GM20431 (cell line): ENCODE data around the gene AKR1B15.
"Not testable (repeated sequence)": the region's sequence is repeated elsewhere in the genome, so short reads cannot be mapped to it uniquely, and the experiment has no call there.

Experiments
- in situ Hi-C: fragments of 300-500 bp; cut with MseI, MboI; formaldehyde crosslinking; loops from one replicate; pipeline ENCODE4 v1.15.0; 2020; ENCODE audit warnings: low sequenced_read_pairs; ENCODE audit not compliant: unreplicated experiment

Gene AKR1B15

DNA sequence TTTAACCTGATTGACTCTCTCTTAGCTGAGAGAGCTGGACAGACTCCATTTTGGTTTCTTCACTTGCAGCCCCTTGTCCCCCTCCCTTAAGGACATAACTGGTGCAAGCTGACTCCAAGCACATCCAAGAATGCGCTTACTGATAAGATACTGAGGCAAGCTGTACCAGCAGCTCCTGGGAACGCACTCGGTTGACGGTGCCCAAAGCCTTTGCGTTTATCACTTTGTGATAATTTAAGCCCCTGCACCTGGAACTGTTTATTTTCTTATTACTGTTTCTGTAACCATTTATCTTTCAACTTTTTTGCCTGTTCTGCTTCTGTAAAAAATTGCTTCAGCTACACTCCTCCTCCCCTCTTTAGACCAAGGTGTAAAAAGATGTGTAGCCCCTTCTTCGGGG is 8.5 kb downstream of the AKR1B15 start:
- in situ Hi-C loops, result no loop called here

DNA sequence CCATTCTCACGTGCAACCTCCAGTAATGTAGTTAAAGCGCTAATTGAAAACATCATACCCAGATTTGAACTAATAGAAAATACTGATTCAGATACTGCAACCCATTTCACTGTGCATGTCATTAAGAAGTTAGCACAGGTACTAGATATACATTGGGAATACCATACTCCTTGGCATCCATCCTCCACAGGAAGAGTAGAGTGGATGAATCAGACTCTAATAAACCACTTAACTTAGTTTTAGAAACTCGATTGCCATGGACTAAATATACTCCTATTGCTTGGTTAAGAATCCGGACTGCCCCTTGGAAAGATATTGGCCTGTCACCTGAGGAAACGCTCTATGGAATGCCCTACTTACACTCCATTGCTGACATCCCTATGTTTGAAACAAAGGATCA is 9.5 kb downstream of the AKR1B15 start:
- in situ Hi-C loops, result no loop called here

DNA sequence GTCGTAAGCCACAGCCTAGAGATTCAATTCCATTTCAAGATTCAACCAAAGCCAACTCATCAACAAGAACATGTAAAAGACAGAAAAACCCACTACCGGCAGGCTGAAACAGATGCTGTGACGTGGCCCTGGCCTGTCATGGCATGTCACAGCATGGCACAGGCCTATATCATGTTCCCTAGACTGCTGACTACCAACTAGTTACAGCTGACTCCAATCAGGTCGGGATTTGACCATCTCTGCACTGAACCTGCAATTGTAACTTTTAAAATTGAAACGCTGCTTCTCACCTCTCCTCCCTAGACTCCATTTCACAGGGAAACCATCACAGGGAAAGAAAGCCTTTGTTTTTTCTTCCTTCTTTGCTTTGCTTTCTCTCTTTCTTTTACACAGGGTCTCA is 12.7 kb downstream of the AKR1B15 start:
- in situ Hi-C loops, result not testable (repeated sequence)

DNA sequence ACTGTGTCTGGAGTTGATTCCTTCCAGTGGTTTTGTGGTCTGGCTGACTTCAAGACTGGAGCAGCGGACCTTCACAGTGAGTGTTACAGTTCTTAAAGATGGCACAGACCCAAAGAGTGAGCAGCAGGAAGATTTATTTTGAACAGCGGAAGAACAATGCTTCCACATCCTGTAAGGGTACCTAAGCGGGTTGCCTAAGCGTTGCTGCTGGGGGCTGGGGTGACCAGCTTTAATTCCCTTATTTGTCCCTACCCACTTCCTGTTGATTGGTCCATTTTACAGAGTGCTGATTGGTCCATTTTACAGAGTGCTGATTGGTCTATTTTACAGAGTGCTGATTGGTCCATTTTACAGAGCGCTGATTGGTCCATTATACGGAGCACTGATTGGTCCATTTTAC is 13.2 kb downstream of the AKR1B15 start:
- in situ Hi-C loops, result no loop called here

DNA sequence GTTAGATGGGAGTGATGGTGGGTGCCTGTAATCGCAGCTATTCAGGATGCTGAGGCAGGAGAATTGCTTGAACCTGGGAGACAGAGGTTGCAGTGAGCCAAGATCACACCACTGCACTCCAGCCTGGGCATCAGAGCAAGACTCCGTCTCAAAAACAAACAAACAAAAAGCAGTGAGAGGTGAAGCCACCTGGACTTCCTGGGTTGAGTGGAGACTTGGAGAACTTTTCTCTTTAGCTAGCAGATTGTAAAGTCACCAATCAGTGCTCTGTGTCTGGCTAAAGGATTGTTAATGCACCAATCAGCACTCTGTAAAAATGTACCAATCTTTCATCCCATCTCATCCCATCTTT is 14.5 kb downstream of the AKR1B15 start:
- in situ Hi-C loops, result not testable (repeated sequence)

DNA sequence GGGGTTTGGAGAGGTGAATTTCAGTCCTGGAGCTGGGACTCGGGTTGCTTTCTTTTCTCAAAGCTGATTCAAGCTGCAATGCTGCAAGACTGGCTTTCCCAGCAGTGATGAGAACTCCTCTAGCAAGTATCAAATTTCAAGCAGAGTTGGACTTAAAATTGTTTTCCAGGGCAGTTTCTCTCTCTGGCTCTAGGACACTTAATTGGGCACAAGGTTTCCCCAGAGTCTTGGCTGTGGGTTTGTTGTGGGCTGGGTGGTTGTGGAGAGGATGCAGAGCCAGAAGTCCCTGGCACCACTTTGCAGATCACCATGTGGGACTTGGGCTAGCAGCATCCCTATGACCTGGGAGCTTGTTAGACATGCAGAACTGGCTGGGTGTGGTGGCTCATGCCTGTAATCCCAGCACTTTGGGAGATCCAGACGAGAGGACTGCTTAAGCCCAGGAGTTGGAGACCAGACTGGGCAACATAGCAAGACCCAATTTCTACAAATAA is 16.8 kb downstream of the AKR1B15 start:
- in situ Hi-C loops, result no loop called here

DNA sequence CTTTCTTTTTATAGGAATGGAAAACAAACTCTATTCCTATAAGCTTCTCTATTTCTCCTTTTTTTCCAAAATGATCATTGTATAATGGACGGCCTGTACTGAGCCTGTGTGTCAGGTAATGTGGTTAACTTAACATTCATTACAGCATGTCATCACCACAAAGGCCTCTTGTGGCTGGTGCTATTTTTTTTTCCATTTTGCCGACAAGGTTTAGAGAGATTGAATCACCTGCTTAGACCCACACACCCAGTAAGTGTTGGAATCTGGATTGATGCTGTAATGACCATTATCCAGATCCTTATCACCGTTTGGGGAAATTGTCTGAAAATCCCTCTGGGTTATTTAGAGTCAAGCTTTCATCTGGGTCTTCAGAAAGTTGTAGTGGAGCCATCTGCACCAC is 18.5 kb downstream of the AKR1B15 start:
- in situ Hi-C loops, result no loop called here

DNA sequence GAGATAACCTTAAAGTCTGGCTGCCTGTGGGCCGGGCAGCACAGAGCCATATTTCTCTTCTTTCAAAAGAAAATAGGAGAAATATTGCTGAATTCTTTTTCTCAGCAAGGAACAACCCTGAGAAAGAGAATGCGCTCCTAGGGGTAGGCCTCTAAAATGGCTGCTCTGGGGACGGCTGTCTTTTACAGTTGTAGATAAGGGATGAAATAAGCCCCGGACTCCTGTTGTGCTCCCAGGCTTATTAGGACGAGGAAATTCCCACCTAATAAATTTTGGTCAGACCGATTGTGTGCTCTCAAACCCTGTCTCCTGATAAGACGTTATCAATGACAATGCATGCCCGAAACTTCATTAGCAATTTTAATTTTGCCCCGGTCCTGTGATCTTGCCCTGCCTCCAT is 21.1 kb downstream of the AKR1B15 start:
- in situ Hi-C loops, result not testable (repeated sequence)

DNA sequence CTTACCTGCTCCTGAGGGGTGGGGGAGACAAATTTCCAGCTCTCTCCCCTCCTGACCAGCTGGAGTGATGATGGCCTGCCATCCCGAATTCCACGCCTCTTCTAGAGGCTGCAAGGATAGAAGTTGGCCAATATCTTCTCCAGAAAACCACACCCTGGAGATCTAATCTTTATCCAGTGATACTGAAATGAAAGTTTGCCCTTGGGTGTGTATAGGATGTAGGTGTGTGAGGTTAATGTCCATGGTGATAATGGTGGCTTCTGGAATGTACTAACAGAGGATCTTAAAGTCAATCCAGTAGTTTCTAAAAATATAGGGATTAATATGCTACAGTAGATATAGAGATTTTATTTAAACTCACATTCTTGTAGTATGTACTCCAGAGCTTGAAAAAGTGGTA is 22.2 kb downstream of the AKR1B15 start:
- in situ Hi-C loops, result no loop called here

DNA sequence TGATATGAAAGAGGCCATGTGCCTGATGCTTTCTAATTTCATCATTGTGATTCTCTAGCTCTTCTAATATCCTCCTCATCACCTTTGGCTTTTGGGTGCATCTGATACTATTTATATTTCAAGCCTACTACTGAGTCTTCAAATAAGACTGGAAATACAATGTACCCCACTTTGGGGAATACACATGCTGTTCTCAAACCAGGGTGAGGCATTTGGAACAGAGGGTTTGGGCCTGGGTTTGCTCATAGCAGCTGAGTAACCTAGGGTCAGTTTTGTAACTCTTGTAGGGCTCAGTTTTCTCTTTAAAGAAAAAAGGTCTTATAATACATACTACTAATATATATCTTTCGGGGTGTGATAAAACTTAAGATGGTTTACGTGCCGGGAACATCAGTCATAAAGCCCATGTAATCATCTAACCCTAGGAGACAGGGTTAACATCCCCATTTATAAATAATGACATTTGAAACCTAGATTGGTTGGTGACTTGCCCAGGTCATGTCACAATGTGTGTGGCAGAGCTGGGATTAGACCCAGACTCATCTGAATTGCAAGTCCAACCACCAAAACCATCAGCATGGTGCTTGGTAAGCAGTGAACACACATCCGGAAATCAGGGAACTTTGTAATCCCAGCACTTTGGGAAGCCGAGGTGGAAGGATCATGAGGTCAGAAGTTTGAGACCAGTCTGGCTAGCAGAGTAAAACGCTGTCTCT is 23.0 kb downstream of the AKR1B15 start:
- in situ Hi-C loops, result no loop called here

DNA sequence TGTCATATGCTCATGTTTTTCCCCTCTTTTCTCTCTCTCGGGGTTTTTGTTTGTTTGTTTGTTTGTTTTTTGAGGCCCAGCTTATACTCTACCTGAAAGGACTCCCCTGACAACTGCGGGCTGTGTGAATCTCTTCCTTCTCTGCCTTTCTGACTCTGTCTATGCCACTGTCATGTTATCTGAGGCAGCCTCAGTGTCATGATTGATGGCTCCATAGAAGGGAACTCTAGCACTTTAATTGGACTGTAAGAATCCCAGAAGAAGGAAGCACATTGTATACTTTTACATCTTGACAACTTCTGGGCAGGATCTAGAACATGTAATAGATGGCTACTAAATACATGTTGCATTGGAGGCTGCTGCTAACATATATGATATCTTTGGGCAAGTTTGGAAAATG is 25.4 kb downstream of the AKR1B15 start:
- in situ Hi-C loops, result no loop called here

DNA sequence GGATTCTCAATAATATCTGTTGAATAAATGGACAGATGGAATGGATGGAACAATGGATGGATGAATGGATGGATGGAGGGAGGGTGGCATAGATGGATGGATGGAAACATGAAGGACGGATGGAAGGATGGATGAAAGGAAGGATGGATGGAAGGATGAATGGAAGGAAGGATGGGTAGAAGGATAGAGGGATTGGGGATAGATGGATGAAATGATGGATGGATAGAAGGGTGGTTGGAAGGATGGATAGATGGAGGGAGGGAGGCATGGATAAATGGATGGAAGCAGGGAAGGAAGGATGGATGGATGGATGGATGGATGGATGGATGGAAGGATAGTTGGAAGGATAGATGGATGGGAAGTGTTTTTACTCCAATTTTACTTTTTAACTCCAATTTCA is 35.4 kb downstream of the AKR1B15 start:
- in situ Hi-C loops, result no loop called here

DNA sequence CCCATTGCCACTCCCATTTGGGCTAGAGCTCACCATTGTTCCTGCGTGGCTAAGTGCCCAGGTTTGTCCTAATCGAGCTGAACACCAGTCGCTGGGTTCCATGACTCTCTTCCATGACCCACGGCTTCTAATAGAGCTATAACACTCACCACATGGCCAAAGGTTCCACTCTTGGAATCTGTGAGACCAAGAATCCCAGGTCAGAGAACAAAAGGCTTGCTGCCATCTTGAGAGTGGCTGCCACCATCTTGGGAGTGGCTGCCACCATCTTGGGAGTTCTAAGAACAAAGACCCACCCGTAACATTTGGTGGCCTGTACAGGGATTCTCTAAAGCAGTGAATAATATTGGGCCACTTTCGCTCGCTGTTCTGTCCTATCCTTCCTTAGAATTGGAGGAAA is 37.0 kb downstream of the AKR1B15 start:
- in situ Hi-C loops, result no loop called here

DNA sequence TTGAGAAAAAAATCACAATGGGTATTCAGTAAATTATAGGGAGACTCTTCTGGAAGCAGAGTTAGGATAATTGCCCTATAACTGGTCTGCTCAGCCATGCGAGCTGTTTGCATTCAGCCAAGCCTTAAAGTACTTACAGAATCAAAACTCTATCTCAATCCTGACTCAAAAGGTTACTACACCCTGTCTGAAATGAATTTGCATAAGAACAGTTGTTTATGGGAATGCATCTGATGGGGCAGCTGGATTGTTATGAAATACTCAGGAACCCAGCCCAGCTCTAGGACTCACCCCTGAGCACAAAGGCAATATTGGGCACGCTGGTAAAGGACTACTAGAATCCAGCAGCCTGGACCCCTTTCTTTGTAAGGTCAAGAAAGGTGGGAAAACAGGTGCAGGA is 38.8 kb downstream of the AKR1B15 start:
- in situ Hi-C loops, result no loop called here

DNA sequence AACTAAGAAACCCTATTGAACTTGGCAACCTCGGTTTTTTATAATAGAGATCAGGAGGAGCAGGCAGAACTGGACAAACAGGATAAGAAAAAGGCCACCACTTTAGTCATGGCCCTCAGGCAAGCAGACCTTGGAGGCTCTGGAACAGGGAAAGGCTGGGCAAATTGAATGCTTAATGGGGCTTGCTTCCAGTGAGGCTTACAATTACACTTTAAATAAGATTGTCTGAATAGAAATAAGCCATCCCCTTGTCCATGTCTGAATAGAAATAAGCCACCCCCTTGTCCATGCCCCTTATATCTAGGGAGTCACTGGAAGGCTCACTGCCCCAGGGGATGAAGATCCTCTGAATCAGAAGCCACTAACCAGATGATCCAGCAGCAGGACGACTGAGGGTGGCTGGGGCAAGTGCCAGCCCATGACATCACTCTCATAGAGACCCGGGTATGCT is 40.6 kb downstream of the AKR1B15 start:
- in situ Hi-C loops, result no loop called here

DNA sequence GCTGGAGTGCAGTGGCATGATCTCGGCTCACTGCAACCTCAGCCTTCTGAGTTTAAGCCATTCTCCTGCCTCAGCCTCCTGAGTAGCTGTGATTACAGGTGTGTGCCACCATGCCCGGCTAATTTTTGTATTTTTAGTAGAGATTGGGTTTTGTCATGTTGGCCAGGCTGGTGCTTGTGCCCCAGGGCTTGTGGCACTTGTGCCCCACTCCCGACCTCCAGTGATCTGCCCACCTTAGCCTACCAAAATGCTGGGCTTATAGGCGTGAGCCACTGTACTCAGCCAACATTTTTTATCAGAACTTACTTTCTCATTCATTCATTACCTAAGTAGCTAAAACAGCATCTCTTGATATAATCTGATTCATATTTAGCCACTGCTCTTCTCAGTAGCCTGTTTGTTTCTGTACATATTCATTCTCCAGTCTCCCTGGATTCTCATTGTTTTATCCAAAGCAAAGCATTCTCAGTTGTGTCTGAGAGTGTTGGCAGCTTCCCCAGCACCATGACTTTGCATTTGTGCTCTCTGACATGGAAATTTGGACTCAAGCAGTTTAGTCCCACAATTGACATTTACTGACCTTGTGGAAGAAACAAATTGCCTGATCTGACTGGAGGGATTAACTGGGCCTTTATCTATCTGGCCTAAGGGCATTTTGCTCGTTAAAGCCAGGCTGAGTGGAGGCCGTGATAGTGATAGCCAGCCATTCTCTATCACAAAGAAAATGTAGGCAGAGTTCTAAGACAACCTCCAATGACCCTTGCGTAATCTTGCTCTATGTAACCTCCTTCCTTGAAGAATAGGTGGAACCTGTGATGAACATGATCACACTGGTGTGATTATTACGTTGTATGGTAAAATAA is 44.9 kb downstream of the AKR1B15 start:
- in situ Hi-C loops, result no loop called here

DNA sequence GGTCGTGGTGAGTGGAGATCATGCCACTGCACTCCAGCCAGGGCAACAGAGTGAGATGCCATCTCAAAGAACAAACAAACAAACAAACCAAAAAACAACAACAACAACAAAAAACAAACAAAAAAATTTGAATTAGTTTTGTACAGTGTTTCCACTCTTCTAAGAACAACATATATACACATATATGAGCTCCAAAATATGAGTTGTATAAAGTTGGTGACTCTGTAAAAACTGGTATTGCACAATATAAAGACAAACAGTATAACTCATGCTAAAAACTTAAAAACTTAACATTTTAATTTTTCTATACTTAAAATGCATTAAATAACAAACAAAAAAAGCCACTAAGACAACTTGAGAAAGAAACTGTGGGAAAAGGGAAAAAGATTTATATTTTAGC is 46.0 kb downstream of the AKR1B15 start:
- in situ Hi-C loops, result no loop called here

DNA sequence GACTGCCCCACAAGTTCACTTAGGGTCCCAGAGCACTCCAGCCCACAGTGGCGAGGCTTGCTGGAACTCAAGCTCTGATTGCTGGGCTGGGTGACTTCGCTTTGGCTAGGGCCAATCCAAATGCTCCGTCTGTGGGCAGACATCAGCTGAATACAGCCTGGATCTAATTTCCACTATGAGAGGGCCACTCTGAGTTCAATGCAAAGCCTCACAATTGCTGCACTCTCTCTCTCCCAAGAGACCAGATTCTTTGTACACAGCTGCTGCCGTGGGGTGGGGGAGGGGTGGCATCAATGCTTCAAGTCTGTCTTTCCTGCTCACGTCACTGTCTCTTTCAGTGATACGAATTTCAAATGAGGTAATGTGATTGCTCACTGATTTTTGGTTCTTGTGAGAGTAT is 50.5 kb downstream of the AKR1B15 start:
- in situ Hi-C loops, result no loop called here

DNA sequence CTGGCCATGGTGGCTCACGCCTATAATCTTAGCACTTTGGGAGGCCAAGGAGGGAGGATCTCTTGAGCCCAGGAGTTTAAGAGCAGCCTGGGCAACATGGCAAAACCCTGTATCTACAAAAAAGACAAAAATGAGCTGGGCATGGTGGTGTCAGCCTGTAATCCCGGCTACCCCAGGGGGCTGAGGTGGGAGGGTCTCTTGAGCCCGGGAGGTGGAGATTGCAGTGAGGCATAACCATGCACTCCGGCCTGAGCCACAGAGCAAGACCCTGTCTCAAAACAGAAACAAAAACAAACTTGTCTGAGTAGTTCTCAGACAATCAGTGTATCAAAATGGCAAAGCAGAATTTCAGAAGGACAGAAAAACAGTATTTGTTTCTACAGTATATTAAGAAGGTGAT is 52.5 kb downstream of the AKR1B15 start:
- in situ Hi-C loops, result loop anchor here (10.0 kb wide), 1 partner anchor 87 kb away; no protein-coding TSS in a partner anchor

DNA sequence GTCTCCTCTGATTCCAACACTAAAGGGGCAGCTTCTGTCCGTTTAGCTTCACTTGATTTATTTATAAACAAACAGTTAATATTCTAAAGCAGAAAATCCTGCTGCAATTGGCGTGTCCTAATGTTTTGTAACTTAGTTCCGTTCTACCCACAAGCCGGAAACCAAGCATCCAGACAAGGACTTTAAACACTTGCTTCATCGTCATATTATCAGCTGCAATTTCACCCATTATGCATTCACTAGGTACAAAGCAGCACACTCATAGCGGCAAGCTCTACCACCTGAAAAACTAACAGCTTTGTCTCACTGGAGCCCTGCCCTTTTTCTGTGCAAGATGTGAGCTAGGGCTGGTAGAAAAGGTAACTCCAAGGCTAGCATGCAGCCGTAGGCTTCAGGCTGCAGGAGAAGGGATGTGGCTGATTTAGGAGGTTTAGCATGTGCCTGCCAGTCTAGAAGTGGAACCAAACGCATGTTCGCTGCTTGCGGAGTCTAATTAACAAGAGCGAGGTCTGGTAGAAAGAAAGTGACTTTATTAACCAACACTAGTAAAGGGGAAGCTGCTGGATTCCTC is 54.1 kb downstream of the AKR1B15 start:
- in situ Hi-C loops, result loop anchor here (10.0 kb wide), 1 partner anchor 88 kb away; no protein-coding TSS in a partner anchor
